HepG2 (cell line): ENCODE results near the gene TXNL4B. TPM values are rescaled to one million over a fixed set of nuclear protein-coding genes. Genes with fewer than 3 reads are reported as not detected.
A peak's percentile ranks its signal among the peaks of the same experiment; 100 is the strongest.

Experiments used
- ATAC-seq: fragments of 200-7000 bp; cut with Tn5 transposase; 3 replicates; pipeline ENCODE4 v1.9.1; 2020; ENCODE audit warnings: mild to moderate bottlenecking, moderate library complexity
- BruUV-seq: library from RNA; stranded (reverse); fragments of 400-500 nt; replicated peaks from 2 replicates; lab custom pipeline; 2021; lab: Mats Ljungman, UMichigan
- CTCF ChIA-PET: fragments of 300-600 bp; formaldehyde crosslinking; extraction: SDS; loops from one replicate; lab custom pipeline; 2021; ENCODE audit warnings: low total read pairs, inconsistent platforms, low intra/inter-chr PET ratio; lab: Yijun Ruan, JAX
- POLR2A ChIA-PET: fragments of 350-600 bp; sonication (Branson Sonifier 250); formaldehyde crosslinking; loops from one replicate; lab custom pipeline; 2020; ENCODE audit warnings: antibody characterized with exemption, inconsistent platforms; lab: Yijun Ruan, JAX
- DNase-seq: peaks from one replicate; pipeline ENCODE4 v3.0.0-alpha.2; 2015; ENCODE audit warnings: low spot score
- FAIRE-seq: peaks from 3 replicates; lab custom pipeline; 2011; peaks lifted over from hg19 to GRCh38; lab: Jason Lieb, UNC
- H2AFZ ChIP-seq: one replicate; pipeline ENCODE4 v1.6.1; 2011; ENCODE audit warnings: low read length, inconsistent platforms
- H3K27ac ChIP-seq: fragments of 300-600 bp; 3 replicates; pipeline ENCODE4 v1.8.0; 2011; ENCODE audit warnings: mixed run types, mild to moderate bottlenecking, mixed read lengths, low read length, inconsistent platforms; ENCODE audit not compliant: insufficient read depth; ENCODE audit errors: extremely low read length
- H3K27me3 ChIP-seq, 2 experiments: fragments of 200-600 bp in 1 of 2; 2 replicates in 1 of 2; 3 replicates in 1 of 2; pipeline versions ENCODE4 v1.6.0 to v1.8.0; 2011; ENCODE audit warnings: low read length in 2 of 2, mild to moderate bottlenecking in 2 of 2, moderate library complexity in 2 of 2, inconsistent platforms in 1 of 2; ENCODE audit not compliant: insufficient read depth in 2 of 2, control insufficient read depth in 1 of 2
- H3K36me3 ChIP-seq, 2 experiments: fragments of 200-600 bp in 1 of 2; replicated peaks in 1 of 2; 2 replicates in 1 of 2; 3 replicates in 1 of 2; pipeline versions ENCODE4 v1.5.1 to v1.8.0; 2011; ENCODE audit warnings: low read length in 2 of 2, inconsistent platforms in 1 of 2; ENCODE audit not compliant: insufficient read depth in 2 of 2, control insufficient read depth in 1 of 2
- H3K4me1 ChIP-seq: 2 replicates; pipeline ENCODE4 v1.5.1; 2012; ENCODE audit warnings: low read length, inconsistent platforms; ENCODE audit not compliant: insufficient read depth
- H3K4me2 ChIP-seq: 2 replicates; pipeline ENCODE4 v1.6.0; 2011; ENCODE audit warnings: low read depth, low read length, inconsistent platforms
- H3K4me3 ChIP-seq, 3 experiments: fragments of 200-600 bp in 1 of 3; sonication (generic), shearing (Covaris generic) in 1 of 3; replicated peaks in 1 of 3; 2 replicates each; pipeline ENCODE4 v1.5.1; 2011 to 2016; ENCODE audit warnings: low read length in 3 of 3, inconsistent platforms in 2 of 3, low read depth in 2 of 3, mild to moderate bottlenecking in 2 of 3, control low read depth in 1 of 3, mixed read lengths in 1 of 3; ENCODE audit not compliant: insufficient read depth in 1 of 3
- H3K79me2 ChIP-seq: one replicate; pipeline ENCODE4 v1.6.1; 2011; ENCODE audit warnings: low read length, inconsistent platforms; ENCODE audit not compliant: insufficient read depth
- H3K9ac ChIP-seq: 2 replicates; pipeline ENCODE4 v1.6.0; 2011; ENCODE audit warnings: mild to moderate bottlenecking, low read depth, low read length, inconsistent platforms; ENCODE audit not compliant: insufficient read depth
- H3K9me3 ChIP-seq: 2 replicates; pipeline ENCODE4 v1.5.1; 2012; ENCODE audit warnings: mild to moderate bottlenecking, low read length
- H4K20me1 ChIP-seq: 2 replicates; pipeline ENCODE4 v1.6.0; 2011; ENCODE audit warnings: inconsistent platforms, mild to moderate bottlenecking, low read length, moderate library complexity; ENCODE audit not compliant: insufficient read depth
- ARNT2 ChIP-seq: sonication (generic); formaldehyde crosslinking; IDR thresholded peaks from 2 replicates; pipeline ENCODE4 v1.8.0; 2022; ENCODE audit warnings: mild to moderate bottlenecking, low read depth, missing genetic modification reagents, moderate library complexity
- BHLHE40 ChIP-seq: IDR thresholded peaks from 2 replicates; pipeline ENCODE4 v1.6.1; 2011; ENCODE audit warnings: low read length, improper control_type of control experiment
- CCDC6 ChIP-seq: sonication (generic); formaldehyde crosslinking; IDR thresholded peaks from 2 replicates; pipeline ENCODE4 v1.8.1; 2022; ENCODE audit warnings: mild to moderate bottlenecking, missing genetic modification reagents, moderate library complexity
- GLMP ChIP-seq: sonication (generic); formaldehyde crosslinking; IDR thresholded peaks from 2 replicates; pipeline ENCODE4 v1.9.0; 2021; ENCODE audit warnings: missing genetic modification reagents, mild to moderate bottlenecking, borderline replicate concordance
- HNF4G ChIP-seq, 2 experiments: sonication (generic) in 1 of 2; formaldehyde crosslinking in 1 of 2; IDR thresholded peaks; 2 replicates each; pipeline versions ENCODE4 v1.4.0 to v1.6.1; 2011 to 2020; ENCODE audit warnings: borderline replicate concordance in 2 of 2, low read depth in 2 of 2, mild to moderate bottlenecking in 2 of 2, low read length in 1 of 2, missing genetic modification reagents in 1 of 2, moderate library complexity in 1 of 2
- HNRNPUL1 ChIP-seq: fragments of 200-400 bp; formaldehyde crosslinking; IDR thresholded peaks from 2 replicates; pipeline ENCODE4 v1.6.1; 2017; ENCODE audit warnings: low read depth, mild to moderate bottlenecking, low read length, moderate library complexity
- MAFK ChIP-seq, 2 experiments: IDR thresholded peaks in 1 of 2; conservative IDR thresholded peaks in 1 of 2; 2 replicates each; pipeline ENCODE4 v1.6.1; 2011; ENCODE audit warnings: improper control_type of control experiment in 2 of 2, low read length in 2 of 2
- PRDM15 ChIP-seq: sonication (generic); formaldehyde crosslinking; IDR thresholded peaks from 2 replicates; pipeline ENCODE4 v1.4.0; 2020; ENCODE audit warnings: missing genetic modification reagents
- SAP130 ChIP-seq: IDR thresholded peaks from 2 replicates; pipeline ENCODE4 v1.6.1; 2016; ENCODE audit warnings: low read depth
- SMAD3 ChIP-seq: sonication (generic); formaldehyde crosslinking; IDR thresholded peaks from 2 replicates; pipeline ENCODE4 v1.4.0; 2020; ENCODE audit warnings: missing genetic modification reagents
- ZBTB42 ChIP-seq: sonication (generic); formaldehyde crosslinking; IDR thresholded peaks from 2 replicates; pipeline ENCODE4 v1.5.0; 2020; ENCODE audit warnings: mild to moderate bottlenecking, missing genetic modification reagents
- ZMYM2 ChIP-seq: sonication (generic); formaldehyde crosslinking; IDR thresholded peaks from 2 replicates; pipeline ENCODE4 v1.8.0; 2022; ENCODE audit warnings: mild to moderate bottlenecking, missing genetic modification reagents
- ZNF24 ChIP-seq: fragments of 450-650 bp; IDR thresholded peaks from 2 replicates; pipeline ENCODE4 v1.6.1; 2017; ENCODE audit warnings: antibody characterized with exemption, mild to moderate bottlenecking
- WGBS: methylation state at CpG from one replicate; pipeline ENCODE4 v1.1.6; 2017; ENCODE audit warnings: low lambda C conversion rate; 5-methylcytosine and 5-hydroxymethylcytosine counted together
- in situ Hi-C: cut with HindIII; loops from 2 replicates; pipeline ENCODE4 v1.10.0; 2017; ENCODE audit warnings: low pct_unique_long_range_greater_than_20kb; ENCODE audit not compliant: extremely low pct_ligation_motif_present
- intact Hi-C: fragments of 100-400 bp; cut with micrococcal nuclease; formaldehyde crosslinking; loops from one replicate; pipeline ENCODE4 v1.10.0; 2022; ENCODE audit not compliant: unreplicated experiment
- polyA plus RNA-seq, 8 experiments: library from polyadenylated mRNA; depleted of rRNA in 3 of 8; stranded (reverse) in 7 of 8; unstranded in 1 of 8; fragments of >200 nt; fragmentation: Illumina TruSeq in 4 of 8; extraction: Trizol in 4 of 8; gene quantifications; 2 replicates each; pipeline versions ENCODE4 v1.2.1 to v1.2.3, GENCODE V29; 2011 to 2016; ENCODE audit warnings: low read depth in 4 of 8, missing spikeins in 1 of 8, mixed read lengths in 1 of 8; ENCODE audit not compliant: insufficient read depth in 1 of 8
- total RNA-seq, 5 experiments: library from RNA; depleted of rRNA; stranded (reverse); fragments of >200 nt; fragmentation: Illumina TruSeq; extraction: Trizol; gene quantifications; 2 replicates each; pipeline ENCODE4 v1.2.3, GENCODE V29; 2016; ENCODE audit warnings: low read depth in 1 of 5
- TF ChIP-seq, protein P1 (sequence below): sonication (generic); formaldehyde crosslinking; IDR thresholded peaks from 2 replicates; pipeline ENCODE4 v1.4.0; 2020; ENCODE audit warnings: mild to moderate bottlenecking, missing genetic modification reagents
- TF ChIP-seq, protein P2 (sequence below): sonication (generic); formaldehyde crosslinking; IDR thresholded peaks from 2 replicates; pipeline ENCODE4 v1.4.0; 2020; ENCODE audit warnings: mild to moderate bottlenecking, missing genetic modification reagents, borderline replicate concordance

The TXNL4B gene
- total and polyA plus RNA-seq, 2 of the 13 experiments (the other 11 are each of a cell fraction or from before 2014, with no cell fraction given) = 17.4 to 18.3 TPM

DNA sequence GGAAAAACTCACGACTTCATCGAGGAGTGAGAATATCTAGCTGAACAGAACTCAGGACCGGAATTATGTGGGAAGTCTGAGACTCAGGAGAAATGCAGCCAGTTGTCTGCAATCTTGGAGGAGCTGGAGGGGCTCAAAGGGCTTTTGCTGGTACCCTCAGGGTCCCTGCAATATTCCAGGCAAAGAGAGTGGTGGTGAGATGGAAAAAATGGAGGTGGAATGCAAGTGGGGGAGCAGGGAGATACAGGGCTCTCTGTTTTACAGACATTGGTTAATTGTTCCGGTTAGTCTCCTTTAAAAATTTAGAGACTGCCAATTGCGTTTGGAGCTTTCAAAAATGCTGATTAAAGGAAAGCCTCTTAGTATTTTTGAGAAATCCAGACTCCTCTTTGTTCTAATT lies 57.3 kb downstream of the TXNL4B start:
- Histone ChIP-seq H4K20me1 (no peaks in the 10 kb centered on the region), H3K27ac (no peak overlapping the region), H3K79me2 (no peaks in the 10 kb centered on the region), H3K36me3 (no peaks in the 10 kb centered on the region), H3K4me3 (no peak overlapping the region), H3K4me2 (no peak overlapping the region), H2AFZ (no peak overlapping the region), H3K27me3 (no peaks in the 10 kb centered on the region), H3K9ac (no peak overlapping the region), H3K4me1 (0 out of 2 replicates have a peak, but pooled peaks cover 7% of the 10 kb centered on the region), H3K9me3 (no peaks in the 10 kb centered on the region)
- intact Hi-C loops = no loop called here
- no peak for DNase-seq
- POLR2A ChIA-PET = no interaction called here
- no peak for ATAC-seq
- WGBS = 92% methylated on average over 5 of the region's 5 CpGs
- CTCF ChIA-PET = no interaction called here
- BruUV-seq = no TSS peak
- no peak for FAIRE-seq
- in situ Hi-C loops = no loop called here
- no peak for TF ChIP-seq ZBTB42 (CRISPR knock-in tag)
- no peak for TF ChIP-seq ZMYM2
- no peak for TF ChIP-seq HNRNPUL1
- no peak for TF ChIP-seq SAP130 (CRISPR knock-in tag)
- TF ChIP-seq GLMP (CRISPR knock-in tag) = no peak
- no peak for TF ChIP-seq ARNT2 (CRISPR knock-in tag)
- TF ChIP-seq BHLHE40 = no peak
- TF ChIP-seq, protein P1, sequence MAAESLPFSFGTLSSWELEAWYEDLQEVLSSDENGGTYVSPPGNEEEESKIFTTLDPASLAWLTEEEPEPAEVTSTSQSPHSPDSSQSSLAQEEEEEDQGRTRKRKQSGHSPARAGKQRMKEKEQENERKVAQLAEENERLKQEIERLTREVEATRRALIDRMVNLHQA = no peak
- peak in 1 of 2 experiments; percentile 7; a peak in 2 of 4 replicates for TF ChIP-seq MAFK (conservative IDR thresholded peaks at IDR 0.05 in 1 of 2, IDR thresholded peaks at IDR 0.05 in 1 of 2; ENCODE audit: low read length in 2 of 2)
- no peak for TF ChIP-seq CCDC6
- no peak for TF ChIP-seq SMAD3 (CRISPR knock-in tag)
- TF ChIP-seq, protein P2, sequence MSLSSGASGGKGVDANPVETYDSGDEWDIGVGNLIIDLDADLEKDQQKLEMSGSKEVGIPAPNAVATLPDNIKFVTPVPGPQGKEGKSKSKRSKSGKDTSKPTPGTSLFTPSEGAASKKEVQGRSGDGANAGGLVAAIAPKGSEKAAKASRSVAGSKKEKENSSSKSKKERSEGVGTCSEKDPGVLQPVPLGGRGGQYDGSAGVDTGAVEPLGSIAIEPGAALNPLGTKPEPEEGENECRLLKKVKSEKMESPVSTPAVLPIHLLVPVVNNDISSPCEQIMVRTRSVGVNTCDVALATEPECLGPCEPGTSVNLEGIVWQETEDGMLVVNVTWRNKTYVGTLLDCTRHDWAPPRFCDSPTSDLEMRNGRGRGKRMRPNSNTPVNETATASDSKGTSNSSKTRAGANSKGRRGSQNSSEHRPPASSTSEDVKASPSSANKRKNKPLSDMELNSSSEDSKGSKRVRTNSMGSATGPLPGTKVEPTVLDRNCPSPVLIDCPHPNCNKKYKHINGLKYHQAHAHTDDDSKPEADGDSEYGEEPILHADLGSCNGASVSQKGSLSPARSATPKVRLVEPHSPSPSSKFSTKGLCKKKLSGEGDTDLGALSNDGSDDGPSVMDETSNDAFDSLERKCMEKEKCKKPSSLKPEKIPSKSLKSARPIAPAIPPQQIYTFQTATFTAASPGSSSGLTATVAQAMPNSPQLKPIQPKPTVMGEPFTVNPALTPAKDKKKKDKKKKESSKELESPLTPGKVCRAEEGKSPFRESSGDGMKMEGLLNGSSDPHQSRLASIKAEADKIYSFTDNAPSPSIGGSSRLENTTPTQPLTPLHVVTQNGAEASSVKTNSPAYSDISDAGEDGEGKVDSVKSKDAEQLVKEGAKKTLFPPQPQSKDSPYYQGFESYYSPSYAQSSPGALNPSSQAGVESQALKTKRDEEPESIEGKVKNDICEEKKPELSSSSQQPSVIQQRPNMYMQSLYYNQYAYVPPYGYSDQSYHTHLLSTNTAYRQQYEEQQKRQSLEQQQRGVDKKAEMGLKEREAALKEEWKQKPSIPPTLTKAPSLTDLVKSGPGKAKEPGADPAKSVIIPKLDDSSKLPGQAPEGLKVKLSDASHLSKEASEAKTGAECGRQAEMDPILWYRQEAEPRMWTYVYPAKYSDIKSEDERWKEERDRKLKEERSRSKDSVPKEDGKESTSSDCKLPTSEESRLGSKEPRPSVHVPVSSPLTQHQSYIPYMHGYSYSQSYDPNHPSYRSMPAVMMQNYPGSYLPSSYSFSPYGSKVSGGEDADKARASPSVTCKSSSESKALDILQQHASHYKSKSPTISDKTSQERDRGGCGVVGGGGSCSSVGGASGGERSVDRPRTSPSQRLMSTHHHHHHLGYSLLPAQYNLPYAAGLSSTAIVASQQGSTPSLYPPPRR (CRISPR knock-in tag) = no peak
- TF ChIP-seq HNF4G (IDR thresholded peaks at IDR 0.05; ENCODE audit: borderline replicate concordance, low read depth, low read length) = 0 out of 2 replicates have a peak, but pooled peaks have one; percentile 5
- TF ChIP-seq HNF4G (CRISPR knock-in tag; IDR thresholded peaks at IDR 0.05; ENCODE audit: borderline replicate concordance, low read depth) = no peak
- no peak for TF ChIP-seq ZNF24
- peak; percentile 96 for TF ChIP-seq PRDM15 (CRISPR knock-in tag)
